H1 (cell line): Measurements from ENCODE around the gene CXCL3. TPM values are rescaled to one million over a fixed set of nuclear protein-coding genes. Genes with fewer than 3 reads are reported as not detected.

Experiments
- CEBPB ChIP-seq: IDR thresholded peaks from 2 replicates; pipeline ENCODE4 v1.6.1; 2012; ENCODE audit warnings: low read depth, low read length
- E2F6 ChIP-seq: IDR thresholded peaks from 2 replicates; pipeline ENCODE4 v1.6.1; 2012; ENCODE audit warnings: inconsistent platforms
- HDAC6 ChIP-seq: IDR thresholded peaks from one replicate; pipeline ENCODE4 v1.7.1; 2012; ENCODE audit warnings: low read depth, mild to moderate bottlenecking, inconsistent platforms, low read length, moderate library complexity
- MAX ChIP-seq: IDR thresholded peaks from 2 replicates; pipeline ENCODE4 v1.6.1; 2012; ENCODE audit warnings: inconsistent platforms
- RNF2 ChIP-seq: fragments of 200-900, 300-1000 bp; sonication (generic); IDR thresholded peaks from 2 replicates; pipeline ENCODE4 v1.7.1; 2016; ENCODE audit warnings: borderline replicate concordance, low read depth, mild to moderate bottlenecking, antibody characterized with exemption, low read length; ENCODE audit not compliant: poor library complexity, severe bottlenecking; ENCODE audit errors: missing control alignments
- TAF7 ChIP-seq: optimal IDR thresholded peaks from 2 replicates; pipeline ENCODE3; 2011; ENCODE audit warnings: low read depth, mild to moderate bottlenecking, inconsistent platforms, low read length, moderate library complexity, borderline replicate concordance
- polyA plus RNA-seq, 7 experiments: library from polyadenylated mRNA; depleted of rRNA in 3 of 7; stranded (reverse) in 5 of 7; unstranded in 2 of 7; fragments of >200 nt in 5 of 7; fragments of 200-250 nt in 2 of 7; gene quantifications; 1 replicate in 5 of 7; 2 replicates in 1 of 7; 4 replicates in 1 of 7; pipeline versions ENCODE4 v1.2.1 to v1.2.3, GENCODE V29; 2011 to 2013; ENCODE audit warnings: missing spikeins in 2 of 7, mixed read lengths in 2 of 7
- total RNA-seq: library from RNA; stranded (reverse); fragmentation: NEBNext Ultra II Directional; extraction: Animal tissue kit (Norgen Biotek cat#: 25700); gene quantifications from 2 replicates; pipeline ENCODE4 v1.2.1, GENCODE V29; 2021

CXCL3 gene
- total and polyA plus RNA-seq, 2 of the 8 experiments (the other 6 are each of a cell fraction or from before 2014, with no cell fraction given), result 3.1 to 5.2 TPM

- TF ChIP-seq HDAC6 (no peak), RNF2 (no peak), CEBPB (no peak), E2F6 (no peak), MAX (no peak), TAF7 (no peak)
- TF ChIP-seq, all 59 proteins: peak for 0
Observed at GRCh38 chr4:74065115-74065642, 26.7 kb upstream of the CXCL3 start (continued).
